MM.1S (cell line): ENCODE measurements around the gene ACSL5.

Source experiments
- EZH2 ChIP-seq: fragments of 300-600 bp; sonication (generic); optimal IDR thresholded peaks from 2 replicates; pipeline ENCODE3; 2017; ENCODE audit warnings: low read depth, mild to moderate bottlenecking, antibody characterized with exemption, low read length, mixed read lengths
- TF ChIP-seq, protein P1 (sequence below): fragments of 300-600 bp; sonication (generic); IDR thresholded peaks from 2 replicates; pipeline ENCODE4 v1.5.1; 2016; ENCODE audit warnings: antibody characterized with exemption, low read length, mixed read lengths

DNA sequence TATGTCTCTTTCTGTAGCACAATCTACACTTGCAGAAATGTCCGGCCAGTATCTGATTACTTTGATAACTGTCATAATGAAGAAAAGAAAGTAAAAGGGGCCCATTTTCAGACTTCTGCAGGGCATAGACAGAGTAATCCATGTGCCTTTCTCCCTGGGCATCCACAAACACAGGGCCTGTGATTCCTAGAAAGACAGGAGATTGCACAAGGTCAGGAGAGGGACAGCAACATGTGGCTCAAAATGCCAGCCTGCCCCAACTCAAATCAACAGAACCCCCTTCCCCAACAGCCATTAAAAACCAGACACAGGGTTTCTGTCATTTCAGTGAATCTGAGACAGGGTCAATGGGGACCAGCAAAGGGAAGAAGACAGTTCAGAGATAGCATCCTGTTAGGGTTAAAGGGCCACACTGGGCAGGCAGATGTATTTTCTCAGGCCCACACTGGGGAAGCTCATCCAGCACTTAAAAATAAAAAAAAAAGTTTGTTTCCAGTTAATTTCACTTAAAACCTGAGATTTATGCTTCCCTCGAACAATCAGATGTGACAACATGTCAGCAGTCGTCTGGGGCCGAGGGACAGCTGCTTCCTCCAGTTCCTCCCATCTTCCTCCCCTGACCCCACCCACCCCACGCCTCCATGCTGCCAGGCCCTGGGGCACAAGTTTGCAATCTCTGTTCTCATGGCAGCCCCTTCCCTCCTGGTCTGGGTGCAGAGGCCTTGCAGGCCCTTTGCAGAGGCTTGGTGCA lies 30.7 kb upstream of the ACSL5 start:
- TF ChIP-seq, protein P1, sequence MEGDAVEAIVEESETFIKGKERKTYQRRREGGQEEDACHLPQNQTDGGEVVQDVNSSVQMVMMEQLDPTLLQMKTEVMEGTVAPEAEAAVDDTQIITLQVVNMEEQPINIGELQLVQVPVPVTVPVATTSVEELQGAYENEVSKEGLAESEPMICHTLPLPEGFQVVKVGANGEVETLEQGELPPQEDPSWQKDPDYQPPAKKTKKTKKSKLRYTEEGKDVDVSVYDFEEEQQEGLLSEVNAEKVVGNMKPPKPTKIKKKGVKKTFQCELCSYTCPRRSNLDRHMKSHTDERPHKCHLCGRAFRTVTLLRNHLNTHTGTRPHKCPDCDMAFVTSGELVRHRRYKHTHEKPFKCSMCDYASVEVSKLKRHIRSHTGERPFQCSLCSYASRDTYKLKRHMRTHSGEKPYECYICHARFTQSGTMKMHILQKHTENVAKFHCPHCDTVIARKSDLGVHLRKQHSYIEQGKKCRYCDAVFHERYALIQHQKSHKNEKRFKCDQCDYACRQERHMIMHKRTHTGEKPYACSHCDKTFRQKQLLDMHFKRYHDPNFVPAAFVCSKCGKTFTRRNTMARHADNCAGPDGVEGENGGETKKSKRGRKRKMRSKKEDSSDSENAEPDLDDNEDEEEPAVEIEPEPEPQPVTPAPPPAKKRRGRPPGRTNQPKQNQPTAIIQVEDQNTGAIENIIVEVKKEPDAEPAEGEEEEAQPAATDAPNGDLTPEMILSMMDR = no peak
- TF ChIP-seq EZH2 = no peak
